Esophagus squamous epithelium (tissue), 4 donors: ENCODE data around the gene PRMT5.

ENCODE experiments used
- CTCF ChIP-seq, 6 experiments: fragments of 450-650 bp in 4 of 6; fragments of 200-600 bp in 2 of 6; sonication (generic) in 2 of 6; IDR thresholded peaks; one replicate each; pipeline ENCODE4 v1.5.1; 2016 to 2019; ENCODE audit warnings: antibody characterized with exemption in 6 of 6, mild to moderate bottlenecking in 4 of 6, moderate library complexity in 4 of 6
- POLR2A ChIP-seq, 4 donors: fragments of 450-650 bp; IDR thresholded peaks; one replicate each; pipeline ENCODE4 v1.6.1; 2017; ENCODE audit warnings: antibody characterized with exemption in 4 of 4, mild to moderate bottlenecking in 4 of 4, moderate library complexity in 3 of 4

- no peak for TF ChIP-seq CTCF (IDR thresholded peaks at IDR 0.05)
- TF ChIP-seq POLR2A (IDR thresholded peaks at IDR 0.05) = no peak
Observed at GRCh38 chr14:22978487-22978837, 49.3 kb upstream of the PRMT5 start.
